Right lobe of liver (tissue), 4 donors: Measurements from ENCODE around the gene CPN2.

Source experiments
- POLR2A ChIP-seq: fragments of 450-650 bp; IDR thresholded peaks from one replicate; pipeline ENCODE4 v1.6.1; 2017; ENCODE audit warnings: antibody characterized with exemption, mild to moderate bottlenecking
- TF ChIP-seq, protein P1 (sequence below), 4 donors: fragments of 200-600 bp in 3 of 4; fragments of 450-650 bp in 1 of 4; IDR thresholded peaks; one replicate each; pipeline versions ENCODE4 v1.5.1 to v1.8.0; 2016 to 2022; ENCODE audit warnings: antibody characterized with exemption in 4 of 4, mild to moderate bottlenecking in 2 of 4
- donor health status: DM: no; HTN: no; CAD: no.
- donor health status: DM: no; HTN: no; CAD: no.
- donor health status: DM: no; HTN: yes; CAD: no.

DNA sequence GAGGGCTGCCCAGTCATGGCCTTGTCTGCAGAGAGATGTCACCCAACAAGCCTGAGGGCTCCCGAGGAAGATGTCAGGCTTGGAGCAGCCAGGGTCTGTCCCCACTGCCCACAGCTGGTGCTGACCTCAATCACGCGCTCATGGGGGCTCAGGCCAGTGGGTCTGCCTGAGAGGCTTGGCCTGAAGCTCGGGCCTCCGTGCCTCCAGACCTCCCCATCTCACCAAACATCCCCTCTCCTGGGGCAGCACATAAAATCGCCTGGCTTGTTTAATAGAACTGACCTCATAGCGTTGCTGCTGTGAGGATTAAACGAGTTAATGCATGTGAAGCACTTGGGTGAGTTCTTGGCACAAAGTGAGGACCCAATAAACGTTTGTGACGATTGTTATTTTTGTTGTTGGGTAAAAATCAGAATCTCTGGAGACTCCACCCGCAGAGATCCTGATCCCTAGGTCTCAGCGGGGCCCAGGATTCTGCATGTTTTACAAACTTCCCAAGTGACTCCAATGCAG lies 14.9 kb upstream of the CPN2 start:
- TF ChIP-seq, protein P1, sequence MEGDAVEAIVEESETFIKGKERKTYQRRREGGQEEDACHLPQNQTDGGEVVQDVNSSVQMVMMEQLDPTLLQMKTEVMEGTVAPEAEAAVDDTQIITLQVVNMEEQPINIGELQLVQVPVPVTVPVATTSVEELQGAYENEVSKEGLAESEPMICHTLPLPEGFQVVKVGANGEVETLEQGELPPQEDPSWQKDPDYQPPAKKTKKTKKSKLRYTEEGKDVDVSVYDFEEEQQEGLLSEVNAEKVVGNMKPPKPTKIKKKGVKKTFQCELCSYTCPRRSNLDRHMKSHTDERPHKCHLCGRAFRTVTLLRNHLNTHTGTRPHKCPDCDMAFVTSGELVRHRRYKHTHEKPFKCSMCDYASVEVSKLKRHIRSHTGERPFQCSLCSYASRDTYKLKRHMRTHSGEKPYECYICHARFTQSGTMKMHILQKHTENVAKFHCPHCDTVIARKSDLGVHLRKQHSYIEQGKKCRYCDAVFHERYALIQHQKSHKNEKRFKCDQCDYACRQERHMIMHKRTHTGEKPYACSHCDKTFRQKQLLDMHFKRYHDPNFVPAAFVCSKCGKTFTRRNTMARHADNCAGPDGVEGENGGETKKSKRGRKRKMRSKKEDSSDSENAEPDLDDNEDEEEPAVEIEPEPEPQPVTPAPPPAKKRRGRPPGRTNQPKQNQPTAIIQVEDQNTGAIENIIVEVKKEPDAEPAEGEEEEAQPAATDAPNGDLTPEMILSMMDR (IDR thresholded peaks at IDR 0.05) = no peak
- no peak for TF ChIP-seq POLR2A
